Measurements from ENCODE around the gene KLHL10.
"Not testable (repeated sequence)": the region's sequence is repeated elsewhere in the genome, so short reads cannot be mapped to it uniquely, and the experiment has no call there.

KLHL10 gene

GRCh38 chr17:41813152-41813680 is 24.4 kb upstream of the KLHL10 start:
- no peak for DNase-seq (ENCODE audit: low read depth in 1 of 2, low spot score in 1 of 2)

DNA sequence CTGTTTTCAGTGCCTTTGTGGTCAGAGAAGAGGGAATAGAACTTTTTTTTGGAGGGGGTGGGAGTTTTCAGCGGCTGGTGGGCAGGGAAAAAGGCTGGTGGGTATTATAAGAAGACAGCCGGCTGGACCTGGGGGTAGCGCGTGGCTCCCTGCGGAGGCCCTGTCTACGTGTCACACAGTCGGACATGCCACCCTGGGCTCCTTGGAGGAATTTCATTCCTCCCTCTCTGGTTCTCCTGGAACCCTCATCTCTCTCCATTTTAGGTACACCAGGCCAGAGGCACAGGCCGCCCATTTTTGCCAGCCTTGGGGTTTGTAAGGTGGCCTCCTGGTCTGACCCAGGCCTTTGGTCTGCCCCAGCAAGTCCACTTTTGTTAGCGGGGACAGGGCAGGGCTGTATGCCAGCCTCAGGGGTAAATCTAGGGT is 23.9 kb upstream of the KLHL10 start:
- DNase-seq (ENCODE audit: low read depth in 1 of 2, low spot score in 1 of 2): no peak

GRCh38 chr17:41814195-41814594 is 23.4 kb upstream of the KLHL10 start:
- DNase-seq (ENCODE audit: low read depth in 1 of 2, low spot score in 1 of 2): no peak

- no peak for DNase-seq (ENCODE audit: low read depth in 1 of 2, low spot score in 1 of 2)
These were observed 20.8 kb upstream of the KLHL10 start for GRCh38 chr17:41816637-41817320.

DNA sequence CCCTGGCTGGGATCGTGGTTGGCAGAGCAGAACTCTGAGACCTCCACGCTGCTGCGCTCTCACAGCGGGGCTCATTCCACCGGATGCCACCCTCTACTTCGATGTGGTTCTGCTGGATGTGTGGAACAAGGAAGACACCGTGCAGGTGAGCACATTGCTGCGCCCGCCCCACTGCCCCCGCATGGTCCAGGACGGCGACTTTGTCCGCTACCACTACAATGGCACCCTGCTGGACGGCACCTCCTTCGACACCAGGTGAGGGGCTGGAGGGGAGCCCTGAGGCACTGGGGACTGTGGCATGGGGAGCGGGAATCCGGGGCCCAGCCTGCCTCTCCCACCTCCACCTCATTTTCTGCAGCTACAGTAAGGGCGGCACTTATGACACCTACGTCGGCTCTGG is 19.6 kb upstream of the KLHL10 start:
- DNase-seq (ENCODE audit: low read depth in 1 of 2, low spot score in 1 of 2): no peak

DNA sequence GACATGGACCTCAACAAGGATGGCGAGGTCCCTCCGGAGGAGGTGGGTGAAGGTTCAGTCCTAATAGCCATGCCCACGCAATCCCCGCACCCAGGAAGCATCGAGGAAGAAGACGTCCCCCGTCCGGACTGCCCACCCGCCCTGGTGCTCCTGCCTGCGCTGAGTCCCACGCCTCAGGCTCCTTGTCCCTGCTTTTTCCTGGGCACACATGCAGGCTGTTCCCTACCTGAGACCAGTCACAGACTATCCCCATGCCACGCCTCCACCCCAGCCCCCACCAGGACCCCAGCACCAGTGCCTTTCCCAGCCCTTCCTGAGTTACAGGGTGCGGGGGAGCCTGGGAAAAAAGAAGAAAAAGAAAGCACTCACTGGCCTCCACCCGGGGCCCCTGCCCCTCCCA is 15.8 kb upstream of the KLHL10 start:
- DNase-seq (ENCODE audit: low read depth in 1 of 2, low spot score in 1 of 2): no peak

DNA sequence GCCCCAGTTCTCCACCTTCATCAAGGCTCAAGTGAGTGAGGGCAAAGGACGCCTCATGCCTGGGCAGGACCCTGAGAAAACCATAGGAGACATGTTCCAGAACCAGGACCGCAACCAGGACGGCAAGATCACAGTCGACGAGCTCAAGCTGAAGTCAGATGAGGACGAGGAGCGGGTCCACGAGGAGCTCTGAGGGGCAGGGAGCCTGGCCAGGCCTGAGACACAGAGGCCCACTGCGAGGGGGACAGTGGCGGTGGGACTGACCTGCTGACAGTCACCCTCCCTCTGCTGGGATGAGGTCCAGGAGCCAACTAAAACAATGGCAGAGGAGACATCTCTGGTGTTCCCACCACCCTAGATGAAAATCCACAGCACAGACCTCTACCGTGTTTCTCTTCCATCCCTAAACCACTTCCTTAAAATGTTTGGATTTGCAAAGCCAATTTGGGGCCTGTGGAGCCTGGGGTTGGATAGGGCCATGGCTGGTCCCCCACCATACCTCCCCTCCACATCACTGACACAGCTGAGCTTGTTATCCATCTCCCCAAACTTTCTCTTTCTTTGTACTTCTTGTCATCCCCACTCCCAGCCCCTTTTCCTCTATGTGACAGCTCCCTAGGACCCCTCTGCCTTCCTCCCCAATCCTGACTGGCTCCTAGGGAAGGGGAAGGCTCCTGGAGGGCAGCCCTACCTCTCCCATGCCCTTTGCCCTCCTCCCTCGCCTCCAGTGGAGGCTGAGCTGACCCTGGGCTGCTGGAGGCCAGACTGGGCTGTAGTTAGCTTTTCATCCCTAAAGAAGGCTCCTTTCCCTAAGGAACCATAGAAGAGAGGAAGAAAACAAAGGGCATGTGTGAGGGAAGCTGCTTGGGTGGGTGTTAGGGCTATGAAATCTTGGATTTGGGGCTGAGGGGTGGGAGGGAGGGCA is 15.1 kb upstream of the KLHL10 start:
- no peak for DNase-seq (ENCODE audit: low read depth in 1 of 2, low spot score in 1 of 2)

- no peak for DNase-seq (ENCODE audit: low read depth in 1 of 2, low spot score in 1 of 2)
These were observed 14.5 kb upstream of the KLHL10 start for GRCh38 chr17:41823141-41823524.

DNA sequence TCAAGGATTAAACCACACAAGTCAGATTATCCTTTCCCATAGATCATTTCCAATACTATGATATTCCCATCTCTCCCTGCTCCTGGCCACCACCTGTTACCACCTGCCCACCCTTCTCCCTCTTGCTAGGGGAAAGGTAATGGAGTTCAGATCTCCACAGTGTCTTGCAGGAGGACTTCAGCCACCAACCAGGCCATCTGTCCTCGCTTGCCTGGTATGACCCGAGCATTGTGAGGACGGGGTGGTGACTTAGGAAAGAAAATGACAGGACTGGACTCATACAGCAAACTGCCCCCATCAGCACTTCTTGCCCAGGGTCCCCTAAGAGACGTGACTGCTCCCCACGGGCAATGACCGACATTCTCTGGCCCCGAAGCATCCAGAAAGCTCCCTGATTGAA is 14.0 kb upstream of the KLHL10 start:
- no peak for DNase-seq (ENCODE audit: low read depth in 1 of 2, low spot score in 1 of 2)

- DNase-seq (ENCODE audit: low read depth in 1 of 2, low spot score in 1 of 2): no peak
These were observed 13.5 kb upstream of the KLHL10 start for GRCh38 chr17:41824086-41824485.

DNA sequence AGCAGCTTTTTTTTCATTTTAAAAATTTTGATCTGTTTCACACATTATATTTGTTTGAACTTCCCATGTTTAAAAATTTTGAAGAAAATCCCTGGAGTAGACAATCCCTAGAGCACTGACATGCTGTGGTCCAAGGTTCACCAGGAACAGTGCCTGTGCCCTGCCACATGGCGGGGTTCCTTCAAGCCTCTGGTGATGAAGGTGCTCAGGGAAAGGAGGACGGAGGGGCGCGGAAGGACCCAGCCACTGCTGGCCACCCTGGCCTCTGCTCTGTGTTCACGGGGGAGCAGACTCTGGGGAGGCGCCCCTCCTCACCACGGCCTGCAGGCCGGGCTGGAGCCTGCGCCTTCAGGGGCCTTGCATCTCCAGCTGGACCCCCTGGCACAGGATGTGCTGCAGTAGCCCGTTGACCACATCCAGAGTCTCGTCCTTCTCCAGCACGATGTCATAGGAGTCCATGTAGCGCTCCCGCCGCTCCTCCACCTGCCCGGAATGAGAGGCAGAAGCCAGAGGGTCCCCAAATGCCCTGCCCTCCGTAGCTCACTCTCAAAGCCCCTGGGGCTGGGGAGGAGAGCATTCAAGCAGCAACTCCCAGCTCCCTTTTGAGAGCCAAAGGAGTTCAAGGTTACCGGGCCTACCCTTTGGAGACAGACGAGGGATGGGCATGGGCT is 12.3 kb upstream of the KLHL10 start:
- no peak for DNase-seq (ENCODE audit: low read depth in 1 of 2, low spot score in 1 of 2)

DNA sequence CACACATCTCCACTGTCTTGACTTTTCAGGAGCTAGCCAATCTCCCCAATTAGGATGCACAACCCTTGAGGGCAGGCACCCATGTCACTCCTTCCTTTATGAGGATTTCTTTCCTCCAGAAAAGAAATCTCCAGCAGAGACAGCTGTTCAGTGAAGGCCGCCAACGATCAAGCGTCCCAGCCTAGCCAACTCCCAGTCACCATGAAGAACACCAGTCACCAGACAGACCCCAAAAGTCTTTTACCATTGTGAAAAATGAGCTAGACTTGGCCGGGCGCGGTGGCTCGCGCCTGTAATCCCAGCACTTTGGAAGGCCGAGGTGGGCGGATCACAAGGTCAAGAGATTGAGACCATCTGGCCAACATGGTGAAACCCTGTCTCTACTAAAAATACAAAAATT is 7.7 kb upstream of the KLHL10 start:
- DNase-seq (ENCODE audit: low read depth in 1 of 2, low spot score in 1 of 2): not testable (repeated sequence)

DNA sequence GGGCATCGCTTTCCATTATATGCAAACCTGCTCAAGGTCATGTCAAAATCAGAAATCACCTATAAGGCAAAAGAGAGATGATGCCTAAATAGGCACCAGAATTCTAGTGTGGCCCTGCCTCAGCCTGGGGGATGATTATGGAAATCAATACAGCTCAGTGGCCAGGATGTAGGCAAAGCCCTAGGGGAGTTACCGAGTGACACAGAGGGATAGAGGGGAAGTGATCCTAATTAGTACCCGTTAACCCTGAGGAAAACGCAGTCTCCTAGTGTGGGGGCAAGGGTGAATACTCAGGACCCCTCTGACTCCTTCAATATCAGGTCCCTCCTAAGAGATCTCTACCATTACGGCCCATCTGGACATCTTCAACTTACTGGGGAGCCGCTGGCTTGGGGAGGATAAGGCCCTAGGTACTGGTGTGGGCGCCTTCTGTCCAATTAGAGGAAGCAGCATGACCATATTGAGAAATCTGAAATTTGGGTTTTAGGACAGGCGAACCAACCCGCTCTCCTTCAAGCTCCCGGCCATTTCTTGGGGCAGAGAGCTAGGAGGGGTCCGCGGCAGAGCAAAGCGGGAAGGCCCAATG is 2.3 kb upstream of the KLHL10 start:
- no peak for DNase-seq (ENCODE audit: low read depth in 1 of 2, low spot score in 1 of 2)

- peak in 1 of 2 donors; percentile 34 for DNase-seq (ENCODE audit: low read depth in 1 of 2, low spot score in 1 of 2)
These were observed 1.6 kb upstream of the KLHL10 start, which contains the start of gene NT5C3B for GRCh38 chr17:41835800-41836549. Gene NT5C3B (minus strand): TSS chr17:41836232. CDS start chr17:41836193, 39 bp downstream.

GRCh38 chr17:41836550-41837196 is 952 bp upstream of the KLHL10 start:
- no peak for DNase-seq (ENCODE audit: low read depth in 1 of 2, low spot score in 1 of 2)

- not testable (repeated sequence) for DNase-seq (ENCODE audit: low read depth in 1 of 2, low spot score in 1 of 2)
These were observed 1.8 kb downstream of the KLHL10 start for GRCh38 chr17:41839448-41839847.

GRCh38 chr17:41840781-41841180 is 3.2 kb downstream of the KLHL10 start:
- not testable (repeated sequence) for DNase-seq (ENCODE audit: low read depth in 1 of 2, low spot score in 1 of 2)

GRCh38 chr17:41844971-41845370 is 7.3 kb downstream of the KLHL10 start:
- no peak for DNase-seq (ENCODE audit: low read depth in 1 of 2, low spot score in 1 of 2)

DNA sequence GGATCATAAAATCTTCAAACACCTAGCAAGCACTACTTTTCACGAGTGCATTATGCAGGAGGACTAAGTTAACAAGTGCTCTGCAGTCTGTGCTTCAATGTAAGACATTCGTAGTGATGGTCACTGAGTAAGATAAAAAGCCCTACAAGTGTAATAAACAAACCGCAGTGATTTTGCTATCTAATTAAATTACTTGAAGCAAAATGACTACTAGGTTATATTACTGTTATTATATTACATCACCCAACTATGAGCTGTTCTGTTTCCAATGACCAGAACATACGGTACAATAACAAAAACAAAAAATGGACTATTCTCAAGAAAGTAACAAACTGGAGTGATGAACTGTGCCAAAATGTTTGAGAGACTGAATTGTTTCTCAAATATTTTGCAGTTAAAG is 11.2 kb downstream of the KLHL10 start:
- no peak for DNase-seq (ENCODE audit: low read depth in 1 of 2, low spot score in 1 of 2)

All from activated CD4-positive, alpha-beta T cell treated with anti-CD3 and anti-CD28 coated beads, Interleukin-2, amount 50 U/mL, for 24 hours (primary cell).